Posterior vena cava (tissue), 2 donors: ENCODE results near the gene PRDM1. TPM values are rescaled to one million over a fixed set of nuclear protein-coding genes. Genes with fewer than 3 reads are reported as not detected.
"Not testable (repeated sequence)": the region's sequence is repeated elsewhere in the genome, so short reads cannot be mapped to it uniquely, and the experiment has no call there.

Experiments used
- DNase-seq: peaks from one replicate; pipeline ENCODE4 v3.0.0-alpha.2; 2020; ENCODE audit warnings: low spot score
- intact Hi-C, 2 donors: fragments of 100-400 bp; cut with DNase I; formaldehyde crosslinking; loops; one replicate each; pipeline versions ENCODE4 v1.14.1 to v1.14.2; 2022 to 2023
- total RNA-seq, 2 donors: library from RNA; stranded (reverse); fragmentation: NEBNext Ultra II Directional; extraction: Animal tissue kit (Norgen Biotek cat#: 25700); gene quantifications; one replicate each; pipeline ENCODE4 v1.2.1, GENCODE V29; 2021
- donor health status: DM: yes; HTN: yes; CAD: no.
- donor health status: DM: yes; HTN: yes; CAD: no.

Gene PRDM1
- total RNA-seq, 2 donors from 2014 or later, result 2.4 to 2.9 TPM

DNA sequence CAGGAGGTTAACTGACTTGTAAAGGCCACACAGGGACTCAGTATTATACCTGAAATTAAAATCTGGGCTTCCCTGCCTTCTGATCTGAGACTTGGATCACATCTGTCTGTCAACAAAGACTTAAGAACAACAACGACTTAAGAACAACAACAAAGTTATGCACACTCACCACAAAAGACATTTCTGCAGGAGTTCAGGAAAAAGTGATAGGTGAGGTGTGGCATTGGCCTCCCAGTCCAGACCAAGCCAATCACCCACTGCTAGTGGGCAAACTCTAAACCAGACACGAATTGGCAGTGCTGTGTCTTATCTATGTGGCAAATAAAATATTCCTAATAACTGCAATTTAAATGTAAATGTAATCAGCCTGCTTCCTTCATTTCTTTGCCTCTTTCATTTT lies 61.3 kb downstream of the PRDM1 start:
- intact Hi-C loops, result no loop called here
- DNase-seq, result no peak

DNA sequence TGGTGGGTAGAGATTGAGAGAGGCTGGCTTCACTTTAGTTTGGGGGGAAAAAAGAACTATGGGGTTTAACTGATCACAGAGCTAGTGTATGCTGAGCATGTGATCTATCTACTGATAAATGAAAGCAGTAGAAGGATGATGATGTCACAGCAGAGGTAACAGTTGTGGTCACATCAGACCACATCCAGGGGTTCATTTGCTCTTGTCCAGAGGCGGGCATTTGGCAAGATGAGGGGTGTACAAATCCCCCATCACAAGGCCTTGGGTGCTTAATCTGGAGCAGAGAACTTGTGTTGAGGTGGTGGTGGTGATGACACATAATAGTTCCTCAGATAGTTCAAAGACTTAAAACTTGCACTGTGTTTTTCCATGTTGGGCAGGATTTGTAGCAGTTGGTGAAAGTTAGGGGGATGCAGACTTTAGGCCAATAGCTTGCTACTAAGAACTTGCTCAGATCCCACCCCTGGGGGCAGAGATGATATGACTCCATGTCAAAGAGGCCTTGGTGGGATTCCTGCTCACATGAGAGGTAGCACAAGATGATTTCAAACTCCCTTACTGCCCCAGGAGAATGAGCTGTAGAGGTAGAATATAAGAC lies 63.4 kb downstream of the PRDM1 start:
- intact Hi-C loops, result no loop called here
- DNase-seq, result no peak

DNA sequence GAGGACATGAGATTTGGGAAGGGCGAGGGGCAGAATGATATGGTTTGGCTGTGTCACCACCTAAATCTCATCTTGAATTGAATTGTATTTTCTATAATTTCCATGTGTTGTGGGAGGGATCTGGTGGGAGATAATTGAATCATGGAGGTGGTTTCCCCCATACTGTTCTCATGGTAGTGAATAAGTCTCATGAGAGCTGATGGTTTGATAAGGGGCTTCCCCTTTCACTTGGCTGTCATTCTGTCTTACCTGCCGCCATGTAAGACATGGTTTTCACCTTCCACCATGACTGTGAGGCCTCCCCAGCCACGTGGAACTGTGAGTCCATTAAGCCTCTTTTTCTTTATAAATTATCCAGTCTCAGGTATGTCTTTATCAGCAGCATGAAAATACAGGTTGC lies 66.3 kb downstream of the PRDM1 start:
- intact Hi-C loops, DNase-seq: not testable (repeated sequence)

DNA sequence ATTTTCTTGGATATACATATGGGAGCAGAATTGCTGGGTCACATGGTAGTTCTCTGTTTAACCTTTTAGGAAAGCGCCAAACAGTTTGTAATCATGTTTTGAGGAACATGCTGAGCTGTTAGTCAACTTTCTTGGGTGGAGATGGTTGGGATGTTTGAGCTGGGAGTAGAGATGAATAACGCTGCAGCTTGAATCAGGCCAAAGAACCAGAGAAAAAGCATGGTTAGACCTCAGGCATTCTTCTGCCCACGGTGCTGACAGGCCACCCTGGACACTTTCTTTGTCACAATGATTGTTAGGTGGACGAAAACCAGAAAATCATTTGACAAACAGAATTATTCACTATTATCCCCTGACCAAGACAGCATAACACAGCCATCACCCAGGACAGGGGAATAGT lies 66.8 kb downstream of the PRDM1 start:
- no peak for DNase-seq
- intact Hi-C loops, result no loop called here

DNA sequence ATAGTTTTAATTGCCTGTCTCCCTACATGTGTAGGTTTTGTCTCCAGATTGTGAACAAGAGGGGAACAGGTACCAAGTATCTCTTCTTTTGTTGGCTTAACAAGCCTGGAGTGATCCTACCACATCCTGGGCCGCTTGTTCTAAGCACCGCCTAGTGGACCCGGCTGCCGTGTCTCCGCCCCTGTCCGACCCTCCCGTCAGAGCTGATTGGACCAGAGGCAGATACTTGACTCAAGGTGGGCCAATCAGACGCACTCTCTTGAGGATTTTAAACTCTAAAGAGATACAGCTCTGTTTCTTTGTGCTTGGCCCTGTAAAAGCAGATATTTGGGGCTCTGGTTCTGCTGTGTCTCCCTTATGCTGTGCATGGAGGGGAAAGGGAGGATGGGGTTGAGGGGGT lies 68.2 kb downstream of the PRDM1 start:
- intact Hi-C loops, result no loop called here
- DNase-seq, result no peak

DNA sequence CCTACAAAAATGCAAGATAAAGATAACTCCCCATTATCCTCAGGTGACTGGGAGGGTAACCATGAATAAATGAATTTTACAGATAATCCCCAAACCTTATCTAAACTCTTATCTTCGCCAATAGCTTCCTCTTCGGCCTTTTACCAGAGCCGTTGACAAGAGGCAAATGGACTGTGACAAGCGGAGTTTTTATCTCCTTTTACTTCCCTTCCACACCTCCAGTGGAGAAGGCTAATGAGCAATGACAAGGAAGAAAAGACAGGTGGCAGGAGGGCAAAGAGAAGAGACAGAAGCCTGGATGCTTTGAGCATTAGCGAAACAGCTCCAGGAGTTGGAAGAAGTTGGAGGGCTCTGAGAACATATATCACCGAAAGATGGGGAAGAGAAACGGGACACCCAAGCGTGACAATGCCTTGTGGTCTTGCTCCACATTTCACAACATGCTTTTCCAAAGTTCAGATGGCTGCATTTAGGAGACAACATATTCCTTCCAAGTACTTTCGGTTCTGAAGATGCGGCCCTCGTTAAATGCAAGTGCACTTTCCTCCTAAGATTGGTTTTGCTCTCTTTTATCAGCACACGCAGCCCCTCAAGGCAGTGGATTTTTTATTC lies 69.2 kb downstream of the PRDM1 start:
- DNase-seq, result no peak
- intact Hi-C loops, result no loop called here

DNA sequence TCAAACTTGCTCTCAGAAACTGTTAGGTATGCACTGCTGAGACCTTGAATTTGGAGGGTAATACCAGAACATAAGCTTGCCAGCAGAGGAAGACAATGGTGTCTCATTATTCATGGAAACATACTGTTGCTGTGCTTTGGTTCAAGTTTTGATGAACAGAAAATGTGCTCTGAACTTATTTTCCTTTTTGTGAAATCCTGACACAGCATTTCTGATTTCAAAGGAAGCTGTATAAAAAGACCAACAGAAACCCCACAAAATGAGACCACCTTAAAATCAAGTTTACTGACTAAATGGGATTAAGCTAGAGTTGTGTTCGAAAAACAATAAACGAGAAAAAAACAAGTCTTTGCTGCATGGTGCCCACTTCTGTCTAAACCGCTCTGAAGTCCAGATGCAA lies 70.3 kb downstream of the PRDM1 start:
- no peak for DNase-seq
- intact Hi-C loops, result no loop called here

DNA sequence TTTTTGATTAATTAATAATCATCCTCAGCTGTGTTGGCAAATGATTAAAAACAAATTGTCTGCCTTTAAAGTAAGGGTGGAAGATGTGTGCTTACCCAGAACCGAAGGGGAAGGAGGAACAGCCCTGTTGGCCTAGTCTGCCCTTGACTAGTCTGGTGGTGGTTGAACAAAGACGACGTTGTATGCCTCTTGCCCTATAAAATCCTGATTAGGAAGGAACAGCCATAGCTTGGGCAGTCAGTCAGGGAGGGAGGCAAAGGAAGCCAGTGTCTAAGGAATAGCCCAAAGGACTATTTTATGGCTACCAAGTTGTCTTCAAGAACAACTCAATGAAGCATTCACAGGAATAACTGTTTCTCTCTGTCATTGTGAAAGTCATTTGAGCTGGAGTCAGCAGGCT lies 70.7 kb downstream of the PRDM1 start:
- DNase-seq, result no peak
- intact Hi-C loops, result no loop called here

DNA sequence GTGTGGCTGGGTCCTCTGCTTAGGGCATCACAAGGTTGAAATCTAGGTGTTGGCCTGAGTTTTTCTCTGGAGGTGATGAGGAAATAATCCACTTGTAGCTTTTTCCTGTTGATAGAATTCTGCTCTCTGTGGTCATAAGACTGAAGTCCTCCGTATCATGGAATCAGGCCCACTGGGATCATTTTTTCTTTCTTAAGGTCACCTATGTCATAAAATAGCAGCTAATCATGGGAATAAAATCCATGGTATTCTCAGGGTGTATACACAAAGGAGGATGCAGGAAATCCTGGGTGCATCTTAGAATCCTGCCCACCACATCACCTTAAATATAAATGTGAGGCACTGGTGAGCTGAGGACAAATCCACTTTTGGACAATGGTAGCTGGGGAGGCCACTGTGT lies 72.7 kb downstream of the PRDM1 start:
- intact Hi-C loops, result no loop called here

More for the DNA sequence above, 72.7 kb downstream of the PRDM1 start:
- DNase-seq, result no peak

Other genes starting within 250 kb of the PRDM1 start
- 10 to 100 TPM; 28.2 to 29.4 TPM for gene ATG5, start 239.4 kb downstream of the PRDM1 start, total RNA-seq